SK-N-MC (cell line): Measurements from ENCODE around the gene GPS2.

ENCODE experiments used
- DNase-seq: peaks from one replicate; pipeline ENCODE4 v3.0.0-alpha.2; 2011; ENCODE audit warnings: low read depth, low spot score
- H3K27ac ChIP-seq: fragments of 200-600 bp; sonication (generic); 2 replicates; pipeline ENCODE4 v1.5.1; 2016; ENCODE audit warnings: mixed run types
- H3K36me3 ChIP-seq: fragments of 200-600 bp; sonication (generic); 2 replicates; pipeline ENCODE4 v1.6.1; 2017; ENCODE audit warnings: antibody characterized with exemption, low read length, mixed read lengths; ENCODE audit not compliant: insufficient read depth
- H3K4me3 ChIP-seq: fragments of 200-600 bp; sonication (generic); 2 replicates; pipeline ENCODE4 v1.5.1; 2016
- H3K9ac ChIP-seq: fragments of 200-600 bp; sonication (generic); 2 replicates; pipeline ENCODE4 v1.8.0; 2017; ENCODE audit warnings: mixed run types, mixed read lengths; ENCODE audit not compliant: insufficient read length
- H3K9me3 ChIP-seq: fragments of 200-600 bp; sonication (generic); 2 replicates; pipeline ENCODE4 v1.6.1; 2017; ENCODE audit warnings: low read depth, mild to moderate bottlenecking, antibody characterized with exemption, low read length, moderate library complexity, mixed read lengths
- EZH2 ChIP-seq: fragments of 200-600 bp; sonication (generic); IDR thresholded peaks from one replicate; pipeline ENCODE4 v1.6.1; 2017; ENCODE audit warnings: antibody characterized with exemption
- FOXP2 ChIP-seq: optimal IDR thresholded peaks from 2 replicates; pipeline ENCODE3; 2011; ENCODE audit warnings: mild to moderate bottlenecking, moderate library complexity; ENCODE audit not compliant: insufficient read depth; ENCODE audit errors: extremely low read length, control extremely low read depth
- POLR2AphosphoS5 ChIP-seq: IDR thresholded peaks from 2 replicates; pipeline ENCODE4 v1.6.1; 2012; ENCODE audit warnings: mild to moderate bottlenecking, low read depth, low read length, borderline replicate concordance

Gene GPS2

DNA sequence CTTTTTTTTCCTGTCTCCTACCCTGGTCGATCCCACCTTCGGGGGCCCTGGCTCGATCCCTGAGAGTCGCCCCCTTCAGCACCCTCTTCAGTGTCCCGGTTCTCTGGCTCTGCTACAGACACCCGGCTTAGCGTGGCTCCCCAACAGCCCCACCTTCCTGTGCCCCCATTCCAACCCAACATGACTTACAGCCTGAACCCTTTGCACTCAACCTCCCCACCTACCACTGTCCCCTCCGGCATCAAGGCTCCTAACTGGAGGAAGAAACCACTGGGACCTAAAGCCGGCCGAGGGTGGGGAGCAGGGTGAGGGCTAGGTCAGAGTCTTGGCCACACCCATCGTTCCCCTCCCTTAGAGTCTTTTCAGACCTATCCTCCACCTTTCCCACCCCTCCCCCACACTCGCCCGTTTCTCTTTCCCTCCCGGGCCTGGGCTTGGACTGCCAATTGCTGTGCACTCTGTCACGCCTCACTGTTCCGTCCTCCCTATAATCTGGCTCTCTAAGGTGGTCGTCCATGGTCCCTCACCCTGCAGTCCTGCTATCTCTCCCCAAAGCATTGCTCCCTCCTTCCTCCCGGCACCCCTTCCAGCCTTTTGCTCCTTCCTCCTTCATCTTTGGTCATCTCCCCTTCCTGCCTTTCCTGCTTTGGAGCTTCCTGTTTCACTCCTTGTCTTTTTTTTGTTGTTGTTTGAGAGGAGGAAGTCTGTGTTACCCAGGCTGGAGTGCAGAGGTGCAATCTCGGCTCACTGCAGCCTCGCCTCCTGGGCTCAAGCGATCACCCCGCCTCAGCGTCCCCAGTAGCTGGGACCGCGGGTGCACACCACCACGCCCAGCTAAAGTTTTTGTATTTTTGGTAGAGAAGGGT, 52.0 kb downstream of the GPS2 start:
- H3K9me3 ChIP-seq, result no peaks in the 10 kb centered on the region
- H3K36me3 ChIP-seq, result peaks cover 17% of the 10 kb centered on the region
- TF ChIP-seq POLR2AphosphoS5 (no peak), FOXP2 (no peak), EZH2 (no peak)
- H3K4me3 ChIP-seq, result no peak overlapping the region
- no peak overlapping the region for H3K27ac ChIP-seq
- no peak for DNase-seq
- no peak overlapping the region for H3K9ac ChIP-seq
